GM18511 (cell line): ENCODE data around the gene TRAPPC5.

ENCODE experiments used
- ATAC-seq: cut with Tn5 transposase; IDR thresholded peaks from one replicate; pipeline ENCODE4 v1.9.1; 2021; ENCODE audit warnings: mild to moderate bottlenecking, moderate library complexity; ENCODE audit not compliant: unreplicated experiment

Gene TRAPPC5

GRCh38 chr19:7645656-7646425 is 34.8 kb upstream of the TRAPPC5 start:
- no peak for ATAC-seq

- no peak for ATAC-seq
These were observed 34.3 kb upstream of the TRAPPC5 start for GRCh38 chr19:7646426-7646700.

GRCh38 chr19:7647156-7647555 is 33.5 kb upstream of the TRAPPC5 start:
- ATAC-seq: no peak

- ATAC-seq: no peak
These were observed 32.2 kb upstream of the TRAPPC5 start for GRCh38 chr19:7648265-7649014.

GRCh38 chr19:7650148-7650547 is 30.5 kb upstream of the TRAPPC5 start:
- ATAC-seq: no peak

GRCh38 chr19:7652061-7652641 is 28.5 kb upstream of the TRAPPC5 start:
- no peak for ATAC-seq

GRCh38 chr19:7654401-7654800 is 26.2 kb upstream of the TRAPPC5 start:
- no peak for ATAC-seq

GRCh38 chr19:7655581-7655980 is 25.1 kb upstream of the TRAPPC5 start:
- ATAC-seq: no peak

GRCh38 chr19:7657131-7657751 is 23.4 kb upstream of the TRAPPC5 start:
- no peak for ATAC-seq

GRCh38 chr19:7658219-7658686 is 22.4 kb upstream of the TRAPPC5 start:
- ATAC-seq: peak; percentile 72

GRCh38 chr19:7661744-7662538 is 18.7 kb upstream of the TRAPPC5 start:
- ATAC-seq: no peak

- ATAC-seq: no peak
These were observed 18.0 kb upstream of the TRAPPC5 start for GRCh38 chr19:7662657-7663056.

- ATAC-seq: no peak
These were observed 16.9 kb upstream of the TRAPPC5 start for GRCh38 chr19:7663706-7664105.

- ATAC-seq: no peak
These were observed 15.6 kb upstream of the TRAPPC5 start for GRCh38 chr19:7665076-7665475.

GRCh38 chr19:7668842-7669241 is 11.8 kb upstream of the TRAPPC5 start, which contains the start of gene RETN:
Gene RETN (plus strand): TSS chr19:7669049. CDS start chr19:7669327, 278 bp downstream.
- no peak for ATAC-seq

GRCh38 chr19:7669641-7670040 is 11.0 kb upstream of the TRAPPC5 start:
- no peak for ATAC-seq

- no peak for ATAC-seq
These were observed 10.4 kb upstream of the TRAPPC5 start for GRCh38 chr19:7670150-7670783.

- no peak for ATAC-seq
These were observed 9.8 kb upstream of the TRAPPC5 start for GRCh38 chr19:7670790-7671189.

GRCh38 chr19:7672522-7672921 is 8.1 kb upstream of the TRAPPC5 start:
- ATAC-seq: no peak
